Ishikawa (cell line): ENCODE measurements around the gene ARHGAP5.

Experiments
- CEBPB ChIP-seq: IDR thresholded peaks from 2 replicates; pipeline ENCODE4 v1.6.1; 2012
- CREB1 ChIP-seq: IDR thresholded peaks from 2 replicates; pipeline ENCODE4 v1.6.1; 2012; ENCODE audit warnings: low read depth
- EGR1 ChIP-seq: IDR thresholded peaks from 2 replicates; pipeline ENCODE4 v1.6.1; 2012
- EP300 ChIP-seq: IDR thresholded peaks from 2 replicates; pipeline ENCODE4 v1.6.1; 2012; ENCODE audit warnings: borderline replicate concordance
- FOXM1 ChIP-seq: IDR thresholded peaks from 2 replicates; pipeline ENCODE4 v1.6.1; 2012; ENCODE audit warnings: low read depth, borderline replicate concordance
- MAX ChIP-seq: IDR thresholded peaks from 2 replicates; pipeline ENCODE4 v1.6.1; 2012
- NFIC ChIP-seq: IDR thresholded peaks from 2 replicates; pipeline ENCODE4 v1.6.1; 2012
- RAD21 ChIP-seq: IDR thresholded peaks from 2 replicates; pipeline ENCODE4 v1.6.1; 2012; ENCODE audit warnings: low read depth
- REST ChIP-seq: IDR thresholded peaks from 2 replicates; pipeline ENCODE4 v1.6.1; 2012; ENCODE audit warnings: low read depth, mild to moderate bottlenecking
- TAF1 ChIP-seq: IDR thresholded peaks from 2 replicates; pipeline ENCODE4 v1.6.1; 2012; ENCODE audit warnings: low read depth, mild to moderate bottlenecking
- TCF12 ChIP-seq: IDR thresholded peaks from 2 replicates; pipeline ENCODE4 v1.6.1; 2012; ENCODE audit warnings: low read depth
- TEAD4 ChIP-seq: IDR thresholded peaks from 2 replicates; pipeline ENCODE4 v1.6.1; 2012
- USF1 ChIP-seq: IDR thresholded peaks from 2 replicates; pipeline ENCODE4 v1.6.1; 2012
- YY1 ChIP-seq: IDR thresholded peaks from 2 replicates; pipeline ENCODE4 v1.6.1; 2012; ENCODE audit warnings: low read depth
- ZBTB7A ChIP-seq: IDR thresholded peaks from 2 replicates; pipeline ENCODE4 v1.6.1; 2012; ENCODE audit warnings: low read depth

The ARHGAP5 gene

GRCh38 chr14:32190673-32191072 lies 113.6 kb downstream of the ARHGAP5 start:
- TF ChIP-seq MAX = no peak
- no peak for TF ChIP-seq NFIC
- no peak for TF ChIP-seq TEAD4
- TF ChIP-seq EP300 = no peak
- no peak for TF ChIP-seq FOXM1
- no peak for TF ChIP-seq TCF12
- no peak for TF ChIP-seq REST
- no peak for TF ChIP-seq CREB1
- TF ChIP-seq USF1 = no peak
- no peak for TF ChIP-seq EGR1
- no peak for TF ChIP-seq CEBPB
- no peak for TF ChIP-seq ZBTB7A
- no peak for TF ChIP-seq RAD21

- no peak for TF ChIP-seq CEBPB
- TF ChIP-seq USF1 = no peak
- no peak for TF ChIP-seq TAF1
- TF ChIP-seq EP300 = no peak
- TF ChIP-seq MAX = no peak
- TF ChIP-seq YY1 = no peak
- no peak for TF ChIP-seq EGR1
- no peak for TF ChIP-seq REST
- no peak for TF ChIP-seq NFIC
- no peak for TF ChIP-seq FOXM1
- TF ChIP-seq ZBTB7A = no peak
These were observed 115.7 kb downstream of the ARHGAP5 start for GRCh38 chr14:32192712-32193373.

- TF ChIP-seq MAX (no peak), TCF12 (no peak), FOXM1 (no peak), USF1 (no peak), NFIC (no peak), RAD21 (no peak), TEAD4 (no peak), YY1 (no peak), EGR1 (no peak), TAF1 (no peak), CEBPB (no peak)
These were observed 116.4 kb downstream of the ARHGAP5 start for GRCh38 chr14:32193532-32193931.

DNA sequence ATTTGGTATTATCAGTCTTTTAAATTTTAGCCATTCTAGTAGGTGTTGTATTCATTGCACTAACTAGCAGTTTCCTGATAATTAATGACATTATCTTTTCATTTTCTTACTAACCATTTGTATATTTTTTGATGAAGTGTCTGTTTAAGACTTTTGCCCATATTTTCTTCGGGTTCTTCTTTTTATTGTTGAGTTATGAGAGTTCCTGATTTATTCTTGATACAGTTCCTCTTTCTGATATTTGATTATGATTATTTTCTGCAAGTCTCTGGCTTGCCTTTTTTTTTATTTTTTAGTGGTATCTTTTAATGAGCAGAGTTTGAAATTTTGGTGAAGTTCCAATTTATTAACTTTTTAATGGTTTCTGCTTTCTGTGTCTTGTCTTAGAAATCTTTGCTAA lies 118.5 kb downstream of the ARHGAP5 start:
- TF ChIP-seq CREB1 = no peak

DNA sequence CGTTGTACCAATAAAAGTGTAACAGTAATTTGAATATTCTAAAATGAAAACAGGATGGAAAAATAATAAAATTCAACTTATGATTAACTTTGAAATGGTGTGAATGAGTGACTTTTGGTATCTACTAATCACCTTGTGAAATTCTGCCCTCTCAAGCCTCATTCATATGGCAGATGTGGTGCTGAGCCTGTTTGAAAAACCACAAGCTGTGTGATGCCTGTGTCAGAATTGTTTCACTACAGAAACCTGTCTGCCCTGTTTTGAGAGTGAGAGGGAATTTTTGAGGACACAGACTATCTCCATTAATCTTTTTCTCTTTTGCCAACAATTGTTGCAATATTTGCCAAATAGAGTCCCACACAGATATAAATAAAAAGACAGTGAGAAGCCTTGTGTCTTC lies 120.8 kb downstream of the ARHGAP5 start:
- TF ChIP-seq TEAD4 (no peak), NFIC (no peak), TCF12 (no peak), ZBTB7A (no peak), TAF1 (no peak), MAX (no peak), REST (no peak), FOXM1 (no peak), YY1 (no peak), CREB1 (no peak), EGR1 (no peak), RAD21 (no peak), CEBPB (no peak), USF1 (no peak), EP300 (no peak)
